ENCODE measurements around the gene SNX17.

Gene SNX17

GRCh38 chr2:27408601-27409320, 38.3 kb downstream of the SNX17 start:
- peaks cover 56% of the 10 kb centered on the region for H3K79me2 ChIP-seq (ENCODE audit: low read length)

GRCh38 chr2:27409321-27410073, 39.1 kb downstream of the SNX17 start, which contains the start of gene PPM1G:
Gene PPM1G, minus strand, starts transcription at chr2:27409591. Its CDS starts 169 bp downstream, at chr2:27409422.
- Histone ChIP-seq H3K36me3 (replicated peaks; ENCODE audit: low read depth, low read length) (peaks cover 15% of the 10 kb centered on the region), H3K4me3 (ENCODE audit: low read length) (peak within 1 kb of the TSS; percentile 89), H3K9ac (ENCODE audit: low read length) (peak within 1 kb of the TSS; percentile 95), H3K79me2 (ENCODE audit: low read length) (peaks cover 49% of the 10 kb centered on the region), H2AFZ (ENCODE audit: low read depth, low read length) (peak within 1 kb of the TSS; percentile 91), H3K4me2 (ENCODE audit: low read length) (peak within 1 kb of the TSS; percentile 91), H3K27me3 (ENCODE audit: low read depth, low read length) (0 out of 2 replicates have a peak, but pooled peaks cover 2% of the 10 kb centered on the region), H3K4me1 (ENCODE audit: low read length) (peaks cover 19% of the 10 kb centered on the region), H3K27ac (ENCODE audit: low read length) (peak within 1 kb of the TSS; percentile 71), H3K9me3 (ENCODE audit: insufficient read depth, low read length) (no peaks in the 10 kb centered on the region), H4K20me1 (ENCODE audit: insufficient read depth, low read length) (peaks cover 31% of the 10 kb centered on the region)
- TF ChIP-seq EZH2phosphoT487 (IDR thresholded peaks at IDR 0.05; ENCODE audit: low read depth) (no peak), CTCF (IDR thresholded peaks at IDR 0.05; ENCODE audit: low read depth, low read length) (no peak)

More at GRCh38 chr2:27408601-27409320, 38.3 kb downstream of the SNX17 start:
- Histone ChIP-seq H3K4me2 (ENCODE audit: low read length) (peak overlapping the region; percentile 84), H3K9ac (ENCODE audit: low read length) (peak overlapping the region; percentile 95), H3K4me3 (ENCODE audit: low read length) (peak overlapping the region; percentile 89), H3K9me3 (ENCODE audit: insufficient read depth, low read length) (no peaks in the 10 kb centered on the region), H3K27me3 (ENCODE audit: low read depth, low read length) (0 out of 2 replicates have a peak, but pooled peaks cover 2% of the 10 kb centered on the region), H3K36me3 (replicated peaks; ENCODE audit: low read depth, low read length) (peaks cover 20% of the 10 kb centered on the region), H3K27ac (ENCODE audit: low read length) (peak overlapping the region; percentile 71), H2AFZ (ENCODE audit: low read depth, low read length) (peak overlapping the region; percentile 6; the same call in 1 of the 2 replicates), H3K4me1 (ENCODE audit: low read length) (peaks cover 19% of the 10 kb centered on the region), H4K20me1 (ENCODE audit: insufficient read depth, low read length) (peaks cover 39% of the 10 kb centered on the region)
- TF ChIP-seq CTCF (IDR thresholded peaks at IDR 0.05; ENCODE audit: low read depth, low read length) (no peak), EZH2phosphoT487 (IDR thresholded peaks at IDR 0.05; ENCODE audit: low read depth) (no peak)

DNA sequence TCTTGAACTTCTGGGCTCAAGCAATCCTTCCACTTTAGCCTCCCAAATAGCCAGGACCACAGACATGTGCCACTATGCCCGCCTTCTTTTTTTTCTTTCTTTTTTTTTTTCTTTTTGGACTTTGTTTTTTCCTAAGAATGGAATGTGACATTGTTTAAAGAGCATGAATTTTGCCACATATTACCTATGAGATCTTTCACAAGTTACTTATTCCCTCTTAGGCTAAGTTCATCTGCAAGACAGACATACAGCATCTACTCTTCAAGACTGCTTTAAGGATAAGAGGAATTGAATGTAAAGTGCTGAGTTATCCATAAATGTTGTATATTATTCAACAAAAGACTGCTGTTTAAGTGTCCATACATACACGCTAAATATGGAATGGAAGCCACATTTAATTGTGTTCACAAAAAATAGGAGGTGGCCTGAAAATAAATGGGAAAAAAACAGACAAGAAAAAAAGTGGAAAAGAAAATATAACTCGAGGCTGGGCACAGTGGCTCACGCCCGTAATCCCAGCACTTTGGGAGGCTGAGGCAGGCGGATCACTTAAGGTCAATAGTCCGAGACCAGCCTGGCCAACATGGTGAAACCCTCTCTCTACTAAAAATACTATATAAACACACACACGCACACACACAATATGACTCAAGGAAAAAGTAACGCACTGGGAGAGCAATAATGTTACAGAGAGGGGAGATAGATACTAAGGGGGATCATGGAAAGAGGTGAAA, 42.2 kb downstream of the SNX17 start:
- H2AFZ ChIP-seq (ENCODE audit: low read depth, low read length) = no peak overlapping the region
- no peak overlapping the region for H3K4me2 ChIP-seq (ENCODE audit: low read length)
- H3K36me3 ChIP-seq (replicated peaks; ENCODE audit: low read depth, low read length) = peaks cover under 1% of the 10 kb centered on the region
- TF ChIP-seq EZH2phosphoT487 (IDR thresholded peaks at IDR 0.05; ENCODE audit: low read depth) (no peak), CTCF (IDR thresholded peaks at IDR 0.05; ENCODE audit: low read depth, low read length) (no peak)
- H3K79me2 ChIP-seq (ENCODE audit: low read length) = peaks cover 18% of the 10 kb centered on the region
- H3K9me3 ChIP-seq (ENCODE audit: insufficient read depth, low read length) = no peaks in the 10 kb centered on the region
- H4K20me1 ChIP-seq (ENCODE audit: insufficient read depth, low read length) = peaks cover 10% of the 10 kb centered on the region
- H3K27me3 ChIP-seq (ENCODE audit: low read depth, low read length) = 0 out of 2 replicates have a peak, but pooled peaks cover 2% of the 10 kb centered on the region
- H3K9ac ChIP-seq (ENCODE audit: low read length) = no peak overlapping the region
- H3K27ac ChIP-seq (ENCODE audit: low read length) = no peak overlapping the region
- H3K4me3 ChIP-seq (ENCODE audit: low read length) = no peak overlapping the region
- peaks cover 12% of the 10 kb centered on the region for H3K4me1 ChIP-seq (ENCODE audit: low read length)
